IMR-90 (cell line): ENCODE measurements around the gene UQCRC2. TPM values are rescaled to one million over a fixed set of nuclear protein-coding genes. Genes with fewer than 3 reads are reported as not detected.

Source experiments
- ATAC-seq: fragments of 200-7000 bp; cut with Tn5 transposase; 2 replicates; pipeline ENCODE4 v1.9.1; 2020; ENCODE audit warnings: low read depth, mild to moderate bottlenecking, moderate library complexity
- BruUV-seq: library from RNA; stranded (reverse); fragments of 400-500 nt; replicated peaks from 2 replicates; lab custom pipeline; 2021; lab: Mats Ljungman, UMichigan
- CTCF ChIA-PET: fragments of 300-600 bp; formaldehyde crosslinking; extraction: SDS; loops from one replicate; lab custom pipeline; 2021; ENCODE audit warnings: antibody characterized with exemption; lab: Yijun Ruan, JAX
- POLR2A ChIA-PET: fragments of 300-600 bp; sonication (Branson Sonifier 250); formaldehyde crosslinking; loops from one replicate; lab custom pipeline; 2022; ENCODE audit warnings: antibody characterized with exemption; ENCODE audit not compliant: unreplicated experiment; lab: Charles Lee
- DNase-seq: peaks from one replicate; pipeline ENCODE4 v3.0.0; 2013
- H2AFZ ChIP-seq: replicated peaks from 2 replicates; pipeline ENCODE3; 2013; ENCODE audit warnings: low read length, mild to moderate bottlenecking; ENCODE audit not compliant: poor library complexity
- H2AK5ac ChIP-seq: 2 replicates; pipeline ENCODE4 v1.6.1; 2013; ENCODE audit warnings: low read depth, low read length, inconsistent platforms
- H2AK9ac ChIP-seq: replicated peaks from 2 replicates; pipeline ENCODE3; 2013; ENCODE audit warnings: mild to moderate bottlenecking, low read depth, low read length, moderate library complexity; ENCODE audit not compliant: poor library complexity
- H2BK120ac ChIP-seq: 2 replicates; pipeline ENCODE4 v1.6.1; 2013; ENCODE audit warnings: low read depth, low read length, inconsistent platforms
- H2BK15ac ChIP-seq: 3 replicates; pipeline ENCODE4 v1.6.1; 2013; ENCODE audit warnings: low read depth, low read length, inconsistent platforms
- H2BK20ac ChIP-seq: 2 replicates; pipeline ENCODE4 v1.6.1; 2013; ENCODE audit warnings: low read depth, mild to moderate bottlenecking, inconsistent platforms, low read length, moderate library complexity
- H2BK5ac ChIP-seq: 2 replicates; pipeline ENCODE4 v1.6.1; 2013; ENCODE audit warnings: mild to moderate bottlenecking, low read depth, low read length, inconsistent platforms; ENCODE audit not compliant: poor library complexity, severe bottlenecking
- H3K14ac ChIP-seq: replicated peaks from 2 replicates; pipeline ENCODE4 v1.6.1; 2013; ENCODE audit warnings: low read depth, low read length, inconsistent platforms
- H3K18ac ChIP-seq: 2 replicates; pipeline ENCODE4 v1.6.1; 2013; ENCODE audit warnings: low read depth, low read length, control low read depth
- H3K23ac ChIP-seq: 2 replicates; pipeline ENCODE4 v1.6.1; 2013; ENCODE audit warnings: low read depth, low read length, inconsistent platforms
- H3K27ac ChIP-seq: 2 replicates; pipeline ENCODE4 v1.5.1; 2013; ENCODE audit warnings: mild to moderate bottlenecking, control low read depth, low read length; ENCODE audit not compliant: insufficient read depth
- H3K27me3 ChIP-seq: 2 replicates; pipeline ENCODE4 v1.6.1; 2013; ENCODE audit warnings: low read length; ENCODE audit not compliant: control insufficient read depth, insufficient read depth
- H3K36me3 ChIP-seq: 2 replicates; pipeline ENCODE4 v1.6.1; 2013; ENCODE audit warnings: low read length, mixed read lengths; ENCODE audit not compliant: control insufficient read depth, insufficient read depth
- H3K4ac ChIP-seq: 2 replicates; pipeline ENCODE4 v1.6.1; 2013; ENCODE audit warnings: low read depth, low read length, inconsistent platforms
- H3K4me1 ChIP-seq: 2 replicates; pipeline ENCODE4 v1.6.1; 2013; ENCODE audit warnings: low read length, mixed read lengths; ENCODE audit not compliant: control insufficient read depth, insufficient read depth
- H3K4me2 ChIP-seq: 2 replicates; pipeline ENCODE4 v1.6.1; 2013; ENCODE audit warnings: low read depth, mild to moderate bottlenecking, control low read depth, low read length, moderate library complexity
- H3K4me3 ChIP-seq: 2 replicates; pipeline ENCODE4 v1.5.1; 2013; ENCODE audit warnings: low read depth, mild to moderate bottlenecking, control low read depth, low read length, moderate library complexity; ENCODE audit not compliant: insufficient read depth
- H3K56ac ChIP-seq: 2 replicates; pipeline ENCODE4 v1.6.1; 2013; ENCODE audit warnings: low read length, inconsistent platforms; ENCODE audit not compliant: insufficient read depth; ENCODE audit errors: extremely low read depth
- H3K79me1 ChIP-seq, 2 experiments: 2 replicates each; pipeline ENCODE4 v1.6.1; 2013; ENCODE audit warnings: low read length in 2 of 2, inconsistent platforms in 1 of 2, low read depth in 1 of 2
- H3K9ac ChIP-seq: 2 replicates; pipeline ENCODE4 v1.6.1; 2013; ENCODE audit warnings: low read depth, low read length, control low read depth
- H3K9me1 ChIP-seq: 2 replicates; pipeline ENCODE4 v1.6.1; 2013; ENCODE audit warnings: low read length, inconsistent platforms; ENCODE audit not compliant: insufficient read depth
- H3K9me3 ChIP-seq: 2 replicates; pipeline ENCODE4 v1.6.1; 2013; ENCODE audit warnings: low read length; ENCODE audit not compliant: control insufficient read depth, insufficient read depth
- H4K20me1 ChIP-seq: 2 replicates; pipeline ENCODE4 v1.6.1; 2013; ENCODE audit warnings: low read length, inconsistent platforms; ENCODE audit not compliant: insufficient read depth
- H4K5ac ChIP-seq: 2 replicates; pipeline ENCODE4 v1.6.1; 2013; ENCODE audit warnings: mild to moderate bottlenecking, low read depth, low read length, control low read depth
- H4K8ac ChIP-seq, 2 experiments: 2 replicates each; pipeline ENCODE4 v1.6.1; 2013; ENCODE audit warnings: low read depth in 2 of 2, low read length in 2 of 2, control low read depth in 1 of 2, inconsistent platforms in 1 of 2
- H4K91ac ChIP-seq: 2 replicates; pipeline ENCODE4 v1.6.1; 2013; ENCODE audit warnings: low read depth, low read length, inconsistent platforms; ENCODE audit not compliant: insufficient read depth
- CEBPB ChIP-seq: IDR thresholded peaks from 2 replicates; pipeline ENCODE4 v1.6.1; 2012; ENCODE audit warnings: low read depth, low read length, improper control_type of control experiment
- FOS ChIP-seq: fragments of 150-350 bp; IDR thresholded peaks from 2 replicates; pipeline ENCODE4 v1.6.1; 2016; ENCODE audit warnings: low read depth, low read length
- MAFK ChIP-seq: IDR thresholded peaks from 2 replicates; pipeline ENCODE4 v1.6.1; 2012; ENCODE audit warnings: low read depth, low read length, improper control_type of control experiment
- MAZ ChIP-seq: IDR thresholded peaks from 2 replicates; pipeline ENCODE4 v1.6.1; 2012; ENCODE audit warnings: low read depth, mild to moderate bottlenecking, low read length, improper control_type of control experiment, moderate library complexity, borderline replicate concordance
- MXI1 ChIP-seq: IDR thresholded peaks from 2 replicates; pipeline ENCODE4 v1.6.1; 2012; ENCODE audit warnings: low read depth, mild to moderate bottlenecking, low read length, moderate library complexity, borderline replicate concordance
- NFE2L2 ChIP-seq: fragments of 150-350 bp; IDR thresholded peaks from 2 replicates; pipeline ENCODE4 v1.6.1; 2016; ENCODE audit warnings: low read depth, mild to moderate bottlenecking, low read length
- POLR2A ChIP-seq: IDR thresholded peaks from 2 replicates; pipeline ENCODE4 v1.6.1; 2012; ENCODE audit warnings: mild to moderate bottlenecking, low read depth, low read length
- RAD21 ChIP-seq: IDR thresholded peaks from 2 replicates; pipeline ENCODE4 v1.6.1; 2012; ENCODE audit warnings: low read length, improper control_type of control experiment
- RCOR1 ChIP-seq: IDR thresholded peaks from 2 replicates; pipeline ENCODE4 v1.6.1; 2012; ENCODE audit warnings: mild to moderate bottlenecking, low read length, improper control_type of control experiment; ENCODE audit not compliant: insufficient replicate concordance
- RFX5 ChIP-seq: IDR thresholded peaks from 2 replicates; pipeline ENCODE4 v1.8.0; 2012; ENCODE audit warnings: low read depth, mild to moderate bottlenecking, low read length, moderate library complexity
- WGBS, 2 experiments: methylation state at CpG; one replicate each; pipeline versions ENCODE4 v1.1.5 to v1.1.7; 2013; ENCODE audit warnings: missing lambda C conversion rate in 2 of 2; ENCODE audit not compliant: insufficient read length in 1 of 2; ENCODE audit errors: extremely low coverage in 2 of 2; 5-methylcytosine and 5-hydroxymethylcytosine counted together
- dilution Hi-C: fragments of 300-500 bp; cut with HindIII; formaldehyde crosslinking; loops from one replicate; pipeline ENCODE4 v1.14.3; 2018; ENCODE audit warnings: low sequenced_read_pairs; ENCODE audit not compliant: unreplicated experiment
- in situ Hi-C: fragments of 300-500 bp; cut with MboI; formaldehyde crosslinking; loops from 3 replicates; pipeline ENCODE4 v1.14.3; 2019; ENCODE audit warnings: low sequenced_read_pairs, inconsistent platforms, mixed read lengths
- intact Hi-C: fragments of 100-400 bp; cut with micrococcal nuclease; formaldehyde crosslinking; loops from 2 replicates; pipeline ENCODE4 v1.10.0; 2022
- polyA plus RNA-seq, 3 experiments: library from polyadenylated mRNA; depleted of rRNA; stranded (reverse); fragments of >200 nt; gene quantifications; 2 replicates each; pipeline ENCODE4 v1.2.3, GENCODE V29; 2012; ENCODE audit warnings: low replicate concordance in 1 of 3
- total RNA-seq: library from RNA; depleted of rRNA; stranded (reverse); fragments of >200 nt; gene quantifications from 2 replicates; pipeline ENCODE4 v1.2.3, GENCODE V29; 2012
- TF ChIP-seq, protein P1 (sequence below): fragments of 150-350 bp; IDR thresholded peaks from 2 replicates; pipeline ENCODE4 v1.6.1; 2016; ENCODE audit warnings: low read depth, mild to moderate bottlenecking, low read length, moderate library complexity, borderline replicate concordance
- TF ChIP-seq, protein P2 (sequence below): conservative IDR thresholded peaks from 2 replicates; pipeline ENCODE4 v1.5.1; 2012; ENCODE audit warnings: mild to moderate bottlenecking, low read depth, low read length, improper control_type of control experiment

Gene UQCRC2
- total and polyA plus RNA-seq, 2 of the 4 experiments (the other 2 are of a cell fraction): 191 to 284 TPM

DNA sequence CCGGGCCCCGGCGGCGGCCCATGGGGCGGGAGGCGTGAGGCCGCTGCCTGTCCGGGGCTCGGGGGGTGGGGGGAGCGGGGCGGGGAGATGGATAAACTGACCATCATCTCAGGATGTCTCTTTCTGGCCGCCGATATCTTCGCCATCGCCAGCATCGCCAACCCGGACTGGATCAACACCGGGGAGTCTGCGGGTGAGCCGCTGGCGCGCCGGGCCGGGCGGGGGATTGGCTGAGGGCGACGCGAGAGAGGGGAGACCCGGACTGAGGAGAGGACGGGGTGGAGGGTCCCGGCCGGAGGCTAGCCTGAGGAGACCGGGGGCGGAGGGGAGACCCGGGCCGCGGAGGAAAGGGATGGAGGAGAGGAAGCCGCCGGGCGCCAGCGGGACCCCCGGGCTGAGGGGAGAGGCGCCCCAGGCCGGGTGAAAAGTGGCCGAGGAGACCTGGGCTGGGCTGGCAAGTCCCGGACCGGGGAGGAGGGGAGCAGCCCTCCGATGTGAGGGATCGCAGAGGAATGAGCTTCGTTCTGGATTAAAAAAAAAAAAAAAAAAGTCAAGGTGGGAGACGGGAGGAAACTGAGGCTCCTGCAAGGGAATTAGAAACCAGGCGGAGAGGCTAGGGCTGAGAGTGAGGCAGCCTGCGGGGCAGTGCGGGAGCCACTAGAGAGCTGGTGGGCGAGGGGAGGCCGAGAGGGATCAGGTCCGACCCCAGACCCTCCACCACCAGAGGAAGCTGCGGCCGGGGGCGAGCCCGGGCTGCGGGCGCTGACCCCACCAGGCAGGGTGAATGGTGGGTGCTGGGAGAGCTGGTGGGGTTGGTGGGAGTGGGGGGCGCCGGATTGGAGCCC is 55.3 kb downstream of the UQCRC2 start:
- ChIA-PET CTCF (interaction anchor here (0.6 to 5.1 kb wide), 8 partner anchors 17 to 1719 kb away, joined by 3 to 30 read pairs (median 4); no protein-coding TSS in a partner anchor), POLR2A (interaction anchor here (0.6 to 1.7 kb wide), 3 partner anchors 10 to 69 kb away, joined by 3 to 11 read pairs (median 3); no protein-coding TSS in a partner anchor)
- intact Hi-C loops (loop anchor here (1.0 to 2.0 kb wide), 2 partner anchors 9 to 68 kb away; no protein-coding TSS in a partner anchor), dilution Hi-C loops (no loop called here), in situ Hi-C loops (loop anchor here (10.0 kb wide), 1 partner anchor 286 kb away; the partner anchor contains the start of gene POLR3E)
- H3K4me1 ChIP-seq: peaks cover 8% of the 10 kb centered on the region
- peak overlapping the region; percentile 94 for H2AK9ac ChIP-seq
- H3K79me1 ChIP-seq: peaks cover 8 to 51% of the 10 kb centered on the region in 2 experiments
- H3K27me3 ChIP-seq: no peaks in the 10 kb centered on the region
- peak overlapping the region; percentile 83 for H3K27ac ChIP-seq
- DNase-seq (no peak), ATAC-seq (peak; percentile 36)
- H3K4me3 ChIP-seq: peak overlapping the region; percentile 92
- peak overlapping the region in 1 of 2 experiments; percentile 80; a peak in 2 of 4 replicates for H4K8ac ChIP-seq
- 2% methylated on average over 16 of the region's 65 CpGs; no CpG with 5 or more reads in 1 of the 2 experiments for WGBS, 2 experiments
- H3K9me3 ChIP-seq: no peaks in the 10 kb centered on the region
- no peak overlapping the region for H3K18ac ChIP-seq
- peak overlapping the region; percentile 97 for H3K4me2 ChIP-seq
- H3K14ac ChIP-seq: peak overlapping the region; percentile 85
- H2BK120ac ChIP-seq: 0 out of 2 replicates have a peak overlapping the region, but pooled peaks have one; percentile 39
- no peak overlapping the region for H2BK20ac ChIP-seq
- peak overlapping the region; percentile 76 for H3K23ac ChIP-seq
- peak overlapping the region; percentile 85 for H2BK5ac ChIP-seq
- 0 out of 2 replicates have a peak overlapping the region, but pooled peaks have one; percentile 70 for H4K5ac ChIP-seq
- H3K9me1 ChIP-seq: peaks cover 21% of the 10 kb centered on the region
- no peaks in the 10 kb centered on the region; the same call in 1 of the 2 replicates for H3K36me3 ChIP-seq
- BruUV-seq: no TSS peak
- H4K20me1 ChIP-seq: peaks cover 34% of the 10 kb centered on the region
- H3K4ac ChIP-seq: peak overlapping the region; percentile 67
- H2AFZ ChIP-seq: peak overlapping the region; percentile 99
- H2AK5ac ChIP-seq: peak overlapping the region; percentile 58; the same call in 1 of the 2 replicates
- H2BK15ac ChIP-seq: no peak overlapping the region
- peak overlapping the region; percentile 81 for H3K9ac ChIP-seq
- H4K91ac ChIP-seq: peak overlapping the region; percentile 49; the same call in 1 of the 2 replicates
- no peak overlapping the region; the same call in 1 of the 2 replicates for H3K56ac ChIP-seq
- TF ChIP-seq, protein P1, sequence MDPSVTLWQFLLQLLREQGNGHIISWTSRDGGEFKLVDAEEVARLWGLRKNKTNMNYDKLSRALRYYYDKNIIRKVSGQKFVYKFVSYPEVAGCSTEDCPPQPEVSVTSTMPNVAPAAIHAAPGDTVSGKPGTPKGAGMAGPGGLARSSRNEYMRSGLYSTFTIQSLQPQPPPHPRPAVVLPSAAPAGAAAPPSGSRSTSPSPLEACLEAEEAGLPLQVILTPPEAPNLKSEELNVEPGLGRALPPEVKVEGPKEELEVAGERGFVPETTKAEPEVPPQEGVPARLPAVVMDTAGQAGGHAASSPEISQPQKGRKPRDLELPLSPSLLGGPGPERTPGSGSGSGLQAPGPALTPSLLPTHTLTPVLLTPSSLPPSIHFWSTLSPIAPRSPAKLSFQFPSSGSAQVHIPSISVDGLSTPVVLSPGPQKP: no peak
- TF ChIP-seq MXI1 (no peak), MAFK (no peak), RAD21 (no peak), FOS (no peak), CEBPB (no peak), NFE2L2 (no peak), RFX5 (no peak), MAZ (no peak), POLR2A (no peak), RCOR1 (no peak)
- TF ChIP-seq, protein P2, sequence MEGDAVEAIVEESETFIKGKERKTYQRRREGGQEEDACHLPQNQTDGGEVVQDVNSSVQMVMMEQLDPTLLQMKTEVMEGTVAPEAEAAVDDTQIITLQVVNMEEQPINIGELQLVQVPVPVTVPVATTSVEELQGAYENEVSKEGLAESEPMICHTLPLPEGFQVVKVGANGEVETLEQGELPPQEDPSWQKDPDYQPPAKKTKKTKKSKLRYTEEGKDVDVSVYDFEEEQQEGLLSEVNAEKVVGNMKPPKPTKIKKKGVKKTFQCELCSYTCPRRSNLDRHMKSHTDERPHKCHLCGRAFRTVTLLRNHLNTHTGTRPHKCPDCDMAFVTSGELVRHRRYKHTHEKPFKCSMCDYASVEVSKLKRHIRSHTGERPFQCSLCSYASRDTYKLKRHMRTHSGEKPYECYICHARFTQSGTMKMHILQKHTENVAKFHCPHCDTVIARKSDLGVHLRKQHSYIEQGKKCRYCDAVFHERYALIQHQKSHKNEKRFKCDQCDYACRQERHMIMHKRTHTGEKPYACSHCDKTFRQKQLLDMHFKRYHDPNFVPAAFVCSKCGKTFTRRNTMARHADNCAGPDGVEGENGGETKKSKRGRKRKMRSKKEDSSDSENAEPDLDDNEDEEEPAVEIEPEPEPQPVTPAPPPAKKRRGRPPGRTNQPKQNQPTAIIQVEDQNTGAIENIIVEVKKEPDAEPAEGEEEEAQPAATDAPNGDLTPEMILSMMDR: no peak
